ENCODE results near the gene RBM6. TPM values are rescaled to one million over a fixed set of nuclear protein-coding genes. Genes with fewer than 3 reads are reported as not detected.
"Not testable (repeated sequence)": the region's sequence is repeated elsewhere in the genome, so short reads cannot be mapped to it uniquely, and the experiment has no call there.

The RBM6 gene
- total RNA-seq, 1 experiment from 2014 or later, result 90.7 TPM

DNA sequence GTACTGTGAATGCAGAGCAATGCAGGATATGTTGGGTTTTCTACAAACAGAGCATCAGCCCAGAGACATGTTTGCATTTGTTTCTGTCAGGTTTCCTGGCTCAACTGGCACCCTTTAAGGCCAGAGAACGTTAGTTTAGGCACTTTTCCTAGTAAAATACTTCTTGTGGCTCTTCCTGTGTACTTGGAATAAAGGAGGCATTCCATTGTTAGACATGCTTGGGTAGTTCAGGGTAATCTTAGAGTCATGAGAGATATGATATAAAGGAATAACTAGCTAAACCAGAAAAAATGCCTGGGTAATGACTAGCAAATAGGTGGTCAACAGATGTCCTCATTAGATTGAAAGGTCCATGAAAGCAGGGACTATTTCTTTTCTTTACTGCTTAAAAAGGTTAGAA lies 88.4 kb downstream of the RBM6 start:
- Mint-ChIP-seq H3K9me3 (no peaks in the 10 kb centered on the region), H3K27ac (no peak overlapping the region; a peak in 1 of 7 replicates), H3K27me3 (ENCODE audit: low read depth) (no peaks in the 10 kb centered on the region), H3K4me3 (no peak overlapping the region), H3K36me3 (ENCODE audit: insufficient read depth in 1 of 3, low read depth in 3 of 3) (peaks cover 11 to 23% (median 14%) of the 10 kb centered on the region in 3 experiments; a peak in 5 of 7 replicates), H3K4me1 (peaks cover 7 to 9% of the 10 kb centered on the region in 2 experiments)
- TF ChIP-seq, protein P1, sequence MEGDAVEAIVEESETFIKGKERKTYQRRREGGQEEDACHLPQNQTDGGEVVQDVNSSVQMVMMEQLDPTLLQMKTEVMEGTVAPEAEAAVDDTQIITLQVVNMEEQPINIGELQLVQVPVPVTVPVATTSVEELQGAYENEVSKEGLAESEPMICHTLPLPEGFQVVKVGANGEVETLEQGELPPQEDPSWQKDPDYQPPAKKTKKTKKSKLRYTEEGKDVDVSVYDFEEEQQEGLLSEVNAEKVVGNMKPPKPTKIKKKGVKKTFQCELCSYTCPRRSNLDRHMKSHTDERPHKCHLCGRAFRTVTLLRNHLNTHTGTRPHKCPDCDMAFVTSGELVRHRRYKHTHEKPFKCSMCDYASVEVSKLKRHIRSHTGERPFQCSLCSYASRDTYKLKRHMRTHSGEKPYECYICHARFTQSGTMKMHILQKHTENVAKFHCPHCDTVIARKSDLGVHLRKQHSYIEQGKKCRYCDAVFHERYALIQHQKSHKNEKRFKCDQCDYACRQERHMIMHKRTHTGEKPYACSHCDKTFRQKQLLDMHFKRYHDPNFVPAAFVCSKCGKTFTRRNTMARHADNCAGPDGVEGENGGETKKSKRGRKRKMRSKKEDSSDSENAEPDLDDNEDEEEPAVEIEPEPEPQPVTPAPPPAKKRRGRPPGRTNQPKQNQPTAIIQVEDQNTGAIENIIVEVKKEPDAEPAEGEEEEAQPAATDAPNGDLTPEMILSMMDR (conservative IDR thresholded peaks at IDR 0.05), result no peak
- no peak overlapping the region for H2BK5ac ChIP-seq (ENCODE audit: insufficient read length, low read length)
- H2AFZ ChIP-seq (ENCODE audit: low read length), result no peak overlapping the region
- no peak overlapping the region for H4K91ac ChIP-seq (ENCODE audit: insufficient read length, low read depth, low read length)
- H3K27ac ChIP-seq (ENCODE audit: insufficient read length, low read depth, low read length), result no peak overlapping the region
- H2BK120ac ChIP-seq (ENCODE audit: low read depth, low read length, poor library complexity, severe bottlenecking), result no peak overlapping the region
- H3K4ac ChIP-seq (ENCODE audit: low read depth, low read length), result no peak overlapping the region
- no peaks in the 10 kb centered on the region for H4K20me1 ChIP-seq (ENCODE audit: control insufficient read depth, insufficient read depth, insufficient read length)
- H3K18ac ChIP-seq (ENCODE audit: insufficient read length, low read depth, low read length), result no peak overlapping the region
- H3K79me2 ChIP-seq (ENCODE audit: insufficient read depth, low read length), result no peaks in the 10 kb centered on the region
- no peaks in the 10 kb centered on the region for H3K4me1 ChIP-seq (ENCODE audit: insufficient read depth, low read length)
- H3K56ac ChIP-seq (ENCODE audit: insufficient read length, low read depth, low read length), result no peak overlapping the region
- H3K9ac ChIP-seq (ENCODE audit: extremely low read depth, insufficient read length, low read length), result no peak overlapping the region
- no peak overlapping the region for H4K8ac ChIP-seq (replicated peaks; ENCODE audit: insufficient read length, low read depth, low read length)
- H3K79me1 ChIP-seq (ENCODE audit: insufficient read depth, low read depth, low read length, poor library complexity, severe bottlenecking), result no peaks in the 10 kb centered on the region
- no peak overlapping the region for H3K4me2 ChIP-seq (ENCODE audit: insufficient read depth, insufficient read length, low read length)
- H2AK5ac ChIP-seq (ENCODE audit: insufficient read length, low read length), result no peak overlapping the region
- H2BK15ac ChIP-seq (ENCODE audit: low read depth, low read length), result no peak overlapping the region
- WGBS (ENCODE audit: extremely low coverage, insufficient read length, low lambda C conversion rate), result no CpG with 5 or more reads among the region's 1 CpG
- no peak overlapping the region for H2BK20ac ChIP-seq (ENCODE audit: low read depth, low read length, poor library complexity, severe bottlenecking)
- H3K23me2 ChIP-seq (ENCODE audit: insufficient read length, low read depth, low read length, poor library complexity, severe bottlenecking), result no peaks in the 10 kb centered on the region
- H3T11ph ChIP-seq (ENCODE audit: low read length), result no peak overlapping the region
- no peak overlapping the region for H3K14ac ChIP-seq (ENCODE audit: insufficient read depth, low read length)
- no peaks in the 10 kb centered on the region for H3K9me3 ChIP-seq (ENCODE audit: control insufficient read depth, low read depth, low read length)
- H3K27me3 ChIP-seq (ENCODE audit: insufficient read depth, low read length), result no peaks in the 10 kb centered on the region
- DNase-seq, result no peak
- H3K23ac ChIP-seq (ENCODE audit: insufficient read length, low read depth, low read length), result no peak overlapping the region
- no peak overlapping the region for H2BK12ac ChIP-seq (ENCODE audit: insufficient read length, low read depth, low read length)
- no peak overlapping the region for H4K5ac ChIP-seq (ENCODE audit: insufficient read length, low read depth, low read length)

DNA sequence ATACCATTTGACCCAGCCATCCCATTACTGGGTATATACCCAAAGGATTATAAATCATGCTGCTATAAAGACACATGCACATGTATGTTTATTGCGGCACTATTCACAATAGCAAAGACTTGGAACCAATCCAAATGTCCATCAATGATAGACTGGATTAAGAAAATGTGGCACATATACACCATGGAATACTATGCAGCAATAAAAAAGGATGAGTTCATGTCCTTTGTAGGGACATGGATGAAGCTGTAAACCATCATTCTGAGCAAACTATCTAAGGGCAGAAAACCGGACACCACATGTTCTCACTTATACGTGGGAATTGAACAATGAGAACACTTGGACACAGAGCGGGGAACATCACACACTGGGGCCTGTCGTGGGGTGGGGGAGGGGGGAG lies 91.3 kb downstream of the RBM6 start:
- WGBS (ENCODE audit: extremely low coverage, insufficient read length, low lambda C conversion rate), result no CpG with 5 or more reads among the region's 5 CpGs
- H3K4ac ChIP-seq (ENCODE audit: low read depth, low read length); H3K9me3 Mint-ChIP-seq; H4K20me1 ChIP-seq (ENCODE audit: control insufficient read depth, insufficient read depth, insufficient read length); H3K4me2 ChIP-seq (ENCODE audit: insufficient read depth, insufficient read length, low read length); H3K27me3 ChIP-seq (ENCODE audit: insufficient read depth, low read length); H2BK5ac ChIP-seq (ENCODE audit: insufficient read length, low read length); H4K5ac ChIP-seq (ENCODE audit: insufficient read length, low read depth, low read length); H3K4me3 Mint-ChIP-seq; H3K79me2 ChIP-seq (ENCODE audit: insufficient read depth, low read length); H3K79me1 ChIP-seq (ENCODE audit: insufficient read depth, low read depth, low read length, poor library complexity, severe bottlenecking); H3K18ac ChIP-seq (ENCODE audit: insufficient read length, low read depth, low read length); H3K23ac ChIP-seq (ENCODE audit: insufficient read length, low read depth, low read length); H3K27me3 Mint-ChIP-seq (ENCODE audit: low read depth); DNase-seq; H3T11ph ChIP-seq (ENCODE audit: low read length); H2AFZ ChIP-seq (ENCODE audit: low read length); H4K8ac ChIP-seq (replicated peaks; ENCODE audit: insufficient read length, low read depth, low read length); H2BK20ac ChIP-seq (ENCODE audit: low read depth, low read length, poor library complexity, severe bottlenecking); H3K9me3 ChIP-seq (ENCODE audit: control insufficient read depth, low read depth, low read length); H3K9ac ChIP-seq (ENCODE audit: extremely low read depth, insufficient read length, low read length); H3K4me1 Mint-ChIP-seq; H3K14ac ChIP-seq (ENCODE audit: insufficient read depth, low read length); H3K56ac ChIP-seq (ENCODE audit: insufficient read length, low read depth, low read length); H2BK15ac ChIP-seq (ENCODE audit: low read depth, low read length); H2BK120ac ChIP-seq (ENCODE audit: low read depth, low read length, poor library complexity, severe bottlenecking); H2AK5ac ChIP-seq (ENCODE audit: insufficient read length, low read length); H3K27ac Mint-ChIP-seq; H3K4me1 ChIP-seq (ENCODE audit: insufficient read depth, low read length); H4K91ac ChIP-seq (ENCODE audit: insufficient read length, low read depth, low read length); H3K27ac ChIP-seq (ENCODE audit: insufficient read length, low read depth, low read length); H2BK12ac ChIP-seq (ENCODE audit: insufficient read length, low read depth, low read length); H3K23me2 ChIP-seq (ENCODE audit: insufficient read length, low read depth, low read length, poor library complexity, severe bottlenecking): not testable (repeated sequence)
- peaks cover 6 to 28% (median 14%) of the 10 kb centered on the region in 3 experiments; a peak in 5 of 7 replicates for H3K36me3 Mint-ChIP-seq (ENCODE audit: insufficient read depth in 1 of 3, low read depth in 3 of 3)
